Measurements from ENCODE around the gene RAB40C.

RAB40C gene

GRCh38 chr16:575354-576196 is 14.3 kb upstream of the RAB40C start:
- DNase-seq (ENCODE audit: low spot score) = no peak

DNA sequence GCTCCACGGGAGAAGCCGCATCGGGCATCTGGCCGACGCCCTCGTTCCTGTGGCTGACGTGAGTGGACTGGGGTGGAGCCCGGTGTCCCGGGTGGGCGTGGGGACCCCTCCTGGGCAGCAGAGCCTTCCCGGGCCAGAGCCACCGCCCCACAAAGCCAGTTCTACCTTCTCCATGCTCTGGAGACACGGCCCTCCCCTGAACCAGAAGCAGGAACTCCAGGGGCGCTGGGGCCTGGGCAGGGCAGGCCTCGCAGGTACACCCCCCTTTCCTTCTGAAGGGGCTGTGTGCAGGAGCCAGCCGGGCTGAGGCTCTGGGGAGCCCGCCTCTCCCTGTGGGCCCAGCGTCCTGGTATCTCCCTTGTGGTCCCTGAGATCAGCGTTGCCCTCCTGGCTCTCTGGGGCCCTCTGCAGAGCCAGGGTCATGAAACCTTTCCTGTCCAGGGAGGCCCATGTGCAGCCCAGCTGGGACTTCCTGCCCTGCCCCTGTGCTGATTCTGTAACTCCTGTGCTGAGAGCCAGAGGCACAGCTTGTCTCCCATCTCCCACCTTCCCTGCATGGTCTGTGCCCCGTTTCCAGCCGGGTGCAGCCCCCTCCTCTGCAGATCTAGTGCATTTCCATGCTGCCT is 13.6 kb upstream of the RAB40C start:
- DNase-seq (ENCODE audit: low spot score) = no peak

DNA sequence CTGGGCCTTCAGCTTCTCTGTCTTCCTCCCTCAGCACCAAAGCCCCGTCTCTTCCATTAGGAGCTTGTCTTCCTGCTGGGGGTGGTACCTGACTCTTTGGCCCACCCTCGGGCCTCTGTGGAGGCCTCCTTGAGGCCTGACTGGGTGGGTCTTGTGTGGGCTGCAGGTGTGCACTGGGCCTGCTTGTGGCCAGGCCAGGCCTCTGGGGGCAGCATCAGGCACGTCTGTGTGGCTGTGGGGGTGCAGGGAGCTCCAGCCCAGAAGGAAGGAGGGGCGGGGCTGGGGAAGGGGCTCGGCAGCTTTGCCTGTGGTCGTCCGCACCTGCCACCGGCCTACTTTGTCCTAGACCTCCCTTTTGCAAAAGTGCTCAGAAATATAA is 13.1 kb upstream of the RAB40C start:
- no peak for DNase-seq (ENCODE audit: low spot score)

- DNase-seq (ENCODE audit: low spot score) = no peak
Measured at GRCh38 chr16:577796-578195, 12.1 kb upstream of the RAB40C start.

GRCh38 chr16:578232-578869 is 11.5 kb upstream of the RAB40C start:
- no peak for DNase-seq (ENCODE audit: low spot score)

DNA sequence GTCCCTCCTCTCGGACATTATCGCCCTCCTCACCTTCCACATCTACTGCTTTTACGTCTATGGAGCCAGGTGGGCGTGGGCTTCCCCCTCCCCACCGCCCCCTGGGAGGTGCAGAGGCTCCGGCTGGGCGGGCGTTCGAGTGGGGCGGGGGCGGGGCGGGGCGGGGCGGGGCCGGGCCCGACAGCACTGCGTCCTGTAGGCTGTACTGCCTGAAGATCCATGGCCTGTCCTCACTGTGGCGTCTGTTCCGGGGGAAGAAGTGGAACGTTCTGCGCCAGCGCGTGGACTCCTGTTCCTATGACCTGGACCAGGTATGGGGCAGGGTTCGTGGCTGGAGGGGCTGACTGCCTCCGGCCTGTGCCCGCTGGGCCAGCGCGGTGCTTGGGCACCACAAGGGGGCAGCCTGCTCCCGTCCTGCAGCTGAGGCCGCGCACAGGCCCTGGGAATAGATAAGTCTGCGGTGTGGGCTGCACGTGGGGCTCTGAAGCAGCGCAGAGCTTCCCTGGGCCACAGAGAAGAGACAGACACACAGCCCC is 10.9 kb upstream of the RAB40C start:
- DNase-seq (ENCODE audit: low spot score) = peak; percentile 75

DNA sequence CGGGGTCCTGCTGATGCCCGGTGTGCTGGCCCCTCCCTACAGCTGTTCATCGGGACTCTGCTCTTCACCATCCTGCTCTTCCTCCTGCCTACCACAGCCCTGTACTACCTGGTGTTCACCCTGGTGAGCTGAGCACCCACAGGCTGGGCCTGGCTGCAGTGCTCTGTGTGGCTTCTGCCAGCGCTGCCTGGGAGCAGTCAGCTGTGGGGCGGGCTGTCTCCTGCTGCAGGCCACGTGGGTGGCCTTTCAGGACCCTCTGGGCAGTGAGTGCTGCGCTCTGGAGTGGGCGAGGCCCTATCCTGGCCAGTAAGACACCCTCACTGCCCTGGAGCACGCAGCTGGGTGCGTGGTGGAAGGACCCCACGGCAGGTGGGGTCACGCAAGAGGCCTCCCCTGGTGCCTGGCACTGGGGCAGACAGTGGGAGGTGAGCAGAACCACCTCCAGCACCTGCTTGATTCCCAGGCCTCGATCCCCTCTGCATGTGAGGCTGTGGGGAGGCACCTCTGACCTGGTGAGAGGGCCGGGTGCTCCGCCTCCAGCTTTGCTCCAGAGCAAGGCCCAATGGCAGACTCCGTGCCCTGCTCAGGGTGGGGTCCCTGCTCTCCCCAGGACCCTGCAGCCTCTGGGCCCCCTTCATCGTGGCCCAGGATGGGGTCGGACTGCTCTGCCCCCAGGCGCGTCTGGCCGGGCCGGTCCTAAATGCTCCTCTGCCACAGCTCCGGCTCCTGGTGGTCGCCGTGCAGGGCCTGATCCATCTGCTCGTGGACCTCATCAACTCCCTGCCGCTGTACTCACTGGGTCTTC is 9.5 kb upstream of the RAB40C start:
- DNase-seq (ENCODE audit: low spot score) = no peak

GRCh38 chr16:580946-581498 is 8.8 kb upstream of the RAB40C start:
- DNase-seq (ENCODE audit: low spot score) = no peak

- DNase-seq (ENCODE audit: low spot score) = no peak
Measured at GRCh38 chr16:582218-582613, 7.7 kb upstream of the RAB40C start.

GRCh38 chr16:582614-583331 is 7.1 kb upstream of the RAB40C start:
- DNase-seq (ENCODE audit: low spot score) = no peak

DNA sequence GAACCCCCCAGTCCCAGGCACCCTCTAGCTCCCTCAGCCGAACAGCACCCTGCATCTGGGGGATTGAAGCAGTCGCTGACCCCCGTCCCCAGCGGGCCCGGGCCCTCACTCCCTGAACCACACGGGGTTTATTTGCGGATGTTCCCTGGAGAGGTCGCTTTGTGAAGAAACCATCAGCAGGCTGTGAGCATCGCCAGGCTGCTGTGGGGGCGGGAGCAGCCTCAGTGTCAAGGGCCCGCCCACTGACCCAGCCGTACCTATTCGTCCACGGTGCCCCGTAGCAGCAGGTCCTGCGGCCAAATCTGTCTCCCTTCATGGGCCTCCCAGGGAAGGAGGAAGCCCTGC is 6.4 kb upstream of the RAB40C start:
- no peak for DNase-seq (ENCODE audit: low spot score)

- DNase-seq (ENCODE audit: low spot score) = no peak
Measured at GRCh38 chr16:583815-584591, 5.9 kb upstream of the RAB40C start.

DNA sequence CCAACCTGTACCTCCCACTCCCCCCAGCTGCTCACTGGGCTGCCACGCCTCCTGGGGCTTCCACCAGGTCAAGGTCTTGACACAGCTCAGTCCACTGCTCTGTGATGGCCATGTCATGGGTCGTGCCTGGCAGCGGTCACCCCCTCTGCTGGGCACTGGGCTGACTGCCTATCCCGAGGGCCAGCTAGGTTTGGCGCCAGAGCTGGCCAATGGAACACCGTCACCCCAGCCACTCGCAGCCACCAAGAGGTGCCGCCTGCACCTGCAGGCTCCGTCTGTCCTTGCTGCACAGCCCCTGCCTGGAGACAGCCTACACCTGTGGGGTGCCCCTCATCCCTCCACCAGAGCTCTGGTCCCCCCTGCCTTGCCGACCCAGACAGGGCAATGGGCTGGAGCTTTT is 4.5 kb upstream of the RAB40C start:
- no peak for DNase-seq (ENCODE audit: low spot score)

DNA sequence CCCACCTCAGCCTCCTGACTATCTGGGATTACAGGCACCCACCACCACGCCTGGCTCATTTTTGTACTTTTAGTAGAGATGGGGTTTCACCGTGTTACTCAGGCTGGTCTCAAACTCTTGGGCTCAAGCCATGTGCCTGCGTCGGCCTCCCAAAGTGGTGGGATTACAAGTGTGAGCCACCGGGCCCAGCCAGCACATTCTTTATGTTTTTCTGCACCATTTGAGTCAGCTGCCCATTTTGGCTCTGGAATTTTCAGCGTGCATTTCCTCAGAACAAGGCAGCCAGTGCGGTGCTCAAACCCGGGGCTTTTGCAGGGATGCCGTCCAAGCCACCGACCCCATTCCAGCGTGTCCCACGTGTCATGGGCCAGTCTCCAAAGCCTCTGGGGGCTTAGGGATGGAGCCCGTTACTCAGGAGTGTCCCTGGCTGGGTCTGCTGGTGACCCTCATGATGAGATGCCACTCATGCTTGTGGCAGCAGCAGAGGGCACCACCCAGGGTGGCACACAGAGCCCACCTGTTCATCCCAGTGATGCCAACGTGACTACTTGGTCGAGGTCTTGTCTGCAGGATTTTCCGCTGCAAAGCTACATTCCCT is 3.7 kb upstream of the RAB40C start:
- DNase-seq (ENCODE audit: low spot score) = no peak

GRCh38 chr16:586645-587590 is 2.9 kb upstream of the RAB40C start:
- DNase-seq (ENCODE audit: low spot score) = no peak

- no peak for DNase-seq (ENCODE audit: low spot score)
Measured at GRCh38 chr16:588639-588888, 1.3 kb upstream of the RAB40C start.

DNA sequence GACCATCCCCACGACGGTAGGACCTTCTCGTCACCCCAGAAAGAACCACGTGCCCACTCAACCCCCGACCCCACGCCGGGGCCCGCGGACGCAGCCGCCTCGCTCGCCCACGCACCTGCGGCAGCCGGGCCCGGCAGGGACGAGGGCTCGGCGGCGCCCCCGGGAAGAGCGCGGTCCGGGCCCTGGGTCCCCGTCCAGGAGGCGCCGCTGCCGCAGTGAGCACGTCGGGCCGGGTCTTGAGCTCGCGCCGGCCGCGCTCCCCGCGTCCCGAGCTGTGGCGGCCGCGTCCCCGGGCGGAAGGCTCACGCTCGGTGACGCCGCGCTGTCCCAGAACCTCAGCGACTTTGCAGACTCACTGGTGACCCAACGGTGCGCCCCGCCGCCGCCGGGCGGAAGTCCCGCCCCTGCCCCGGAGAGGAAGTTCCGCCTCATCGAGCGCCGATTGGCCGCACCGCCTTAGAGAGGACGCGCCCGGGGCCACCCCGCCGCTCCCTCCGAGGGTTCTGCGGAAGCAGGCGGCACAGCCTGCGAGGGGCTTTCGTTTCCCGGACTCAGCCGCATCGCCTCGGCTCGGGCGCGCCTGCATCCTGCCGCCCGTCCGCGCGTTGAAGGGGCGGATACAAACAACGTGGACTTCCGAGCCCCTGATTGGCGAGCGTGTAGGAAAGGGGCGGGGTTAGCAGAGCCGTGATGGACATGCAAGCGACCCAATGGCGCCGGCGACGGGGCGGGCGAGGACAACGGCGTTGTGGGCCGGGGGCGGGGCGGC is 793 bp upstream of the RAB40C start:
- peak; percentile 87 for DNase-seq (ENCODE audit: low spot score)

GRCh38 chr16:590188-590814 is 435 bp downstream of the RAB40C start:
- DNase-seq (ENCODE audit: low spot score) = no peak

Measured in HuH-7.5 (cell line).